Ectodermal cell (in vitro differentiated cells): ENCODE results near the gene MST1R.

Source experiments
- H3K27ac ChIP-seq: 2 replicates; pipeline ENCODE4 v1.7.0; 2013; ENCODE audit warnings: mild to moderate bottlenecking, low read depth, low read length; ENCODE audit not compliant: insufficient read depth, poor library complexity, severe bottlenecking
- H3K27me3 ChIP-seq: 2 replicates; pipeline ENCODE4 v1.7.0; 2013; ENCODE audit warnings: mild to moderate bottlenecking, low read length; ENCODE audit not compliant: insufficient read depth, control insufficient read depth, poor library complexity, severe bottlenecking
- H3K36me3 ChIP-seq: one replicate; pipeline ENCODE4 v1.7.0; 2013; ENCODE audit warnings: low read length; ENCODE audit not compliant: control insufficient read depth, insufficient read depth
- H3K4me1 ChIP-seq: one replicate; pipeline ENCODE4 v1.7.0; 2013; ENCODE audit warnings: low read length; ENCODE audit not compliant: control insufficient read depth, insufficient read depth
- H3K4me3 ChIP-seq: 2 replicates; pipeline ENCODE4 v1.7.0; 2013; ENCODE audit warnings: low read depth, low read length, control low read depth; ENCODE audit not compliant: insufficient read depth
- H3K9me3 ChIP-seq: 2 replicates; pipeline ENCODE4 v1.7.0; 2013; ENCODE audit warnings: mild to moderate bottlenecking, low read length, moderate library complexity; ENCODE audit not compliant: control insufficient read depth
- WGBS, 2 experiments: methylation state at CpG; one replicate each; pipeline ENCODE4 v1.1.7; 2013; ENCODE audit warnings: missing lambda C conversion rate in 2 of 2; 5-methylcytosine and 5-hydroxymethylcytosine counted together

The MST1R gene

DNA sequence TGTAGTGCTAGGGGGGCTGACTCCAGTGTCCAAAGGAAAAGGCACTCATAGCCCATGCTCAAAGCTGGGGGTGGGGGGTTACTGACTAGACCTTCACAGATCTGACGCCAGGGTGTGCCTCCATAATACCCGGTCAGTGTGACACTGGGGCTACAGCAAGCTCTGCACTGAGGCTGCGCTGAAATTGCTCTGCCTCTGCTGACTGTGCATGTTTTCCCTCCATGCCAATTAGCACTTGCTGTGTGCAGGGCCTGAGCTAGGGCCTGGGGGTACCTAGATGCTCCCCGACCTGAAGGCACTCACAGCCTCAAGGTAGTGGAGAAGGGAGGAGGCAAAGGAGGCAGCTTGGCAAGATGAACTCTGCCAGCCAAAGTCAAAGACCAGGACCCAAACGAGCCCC lies 39.2 kb downstream of the MST1R start:
- WGBS, 2 experiments, result 86 to 91% methylated on average over 5 of the region's 5 CpGs
- H3K4me1 ChIP-seq, result peaks cover 38% of the 10 kb centered on the region
- no peaks in the 10 kb centered on the region for H3K9me3 ChIP-seq
- H3K27ac ChIP-seq, result no peak overlapping the region
- no peaks in the 10 kb centered on the region for H3K36me3 ChIP-seq
- H3K4me3 ChIP-seq, result no peak overlapping the region
- H3K27me3 ChIP-seq, result peaks cover under 1% of the 10 kb centered on the region

DNA sequence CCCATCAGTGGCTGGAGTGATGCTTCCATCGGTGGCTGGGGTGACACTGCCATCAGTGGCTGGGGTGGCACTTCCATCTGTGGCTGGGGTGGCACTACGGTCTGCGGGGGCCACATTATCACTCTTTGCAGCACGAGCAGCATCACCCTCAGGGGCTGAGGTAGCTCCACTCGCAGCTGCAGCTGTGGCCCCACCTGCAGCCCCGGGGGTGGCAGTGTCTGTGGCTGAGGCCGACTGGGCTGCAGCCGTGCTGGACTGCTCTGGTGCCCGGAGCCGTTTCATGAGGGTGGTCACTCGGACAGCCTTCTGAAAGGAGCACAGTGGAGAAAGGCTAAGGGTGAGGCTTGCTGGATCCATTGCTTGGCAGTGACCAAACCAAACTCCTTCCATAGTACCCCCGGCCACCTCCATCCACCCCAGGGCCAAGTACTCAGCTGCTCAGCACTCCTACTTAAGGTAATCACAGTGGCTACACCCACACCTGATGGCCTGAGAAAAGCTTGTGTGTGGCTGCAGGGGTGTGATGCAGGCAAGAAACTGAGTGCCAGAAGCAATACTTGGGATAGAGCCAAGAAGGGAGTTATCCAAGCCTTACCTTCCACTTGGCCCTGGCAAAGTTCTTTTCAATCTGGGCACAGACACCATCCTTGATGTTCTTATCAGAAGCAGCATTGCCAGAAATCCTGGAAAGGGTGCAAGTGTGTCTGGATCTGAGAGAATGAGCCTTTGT lies 43.9 kb downstream of the MST1R start:
- 94 to 95% methylated on average over 12 of the region's 12 CpGs for WGBS, 2 experiments
- no peaks in the 10 kb centered on the region for H3K36me3 ChIP-seq
- H3K27me3 ChIP-seq, result no peaks in the 10 kb centered on the region
- H3K9me3 ChIP-seq, result no peaks in the 10 kb centered on the region
- H3K27ac ChIP-seq, result no peak overlapping the region
- peaks cover 12% of the 10 kb centered on the region for H3K4me1 ChIP-seq
- no peak overlapping the region for H3K4me3 ChIP-seq

DNA sequence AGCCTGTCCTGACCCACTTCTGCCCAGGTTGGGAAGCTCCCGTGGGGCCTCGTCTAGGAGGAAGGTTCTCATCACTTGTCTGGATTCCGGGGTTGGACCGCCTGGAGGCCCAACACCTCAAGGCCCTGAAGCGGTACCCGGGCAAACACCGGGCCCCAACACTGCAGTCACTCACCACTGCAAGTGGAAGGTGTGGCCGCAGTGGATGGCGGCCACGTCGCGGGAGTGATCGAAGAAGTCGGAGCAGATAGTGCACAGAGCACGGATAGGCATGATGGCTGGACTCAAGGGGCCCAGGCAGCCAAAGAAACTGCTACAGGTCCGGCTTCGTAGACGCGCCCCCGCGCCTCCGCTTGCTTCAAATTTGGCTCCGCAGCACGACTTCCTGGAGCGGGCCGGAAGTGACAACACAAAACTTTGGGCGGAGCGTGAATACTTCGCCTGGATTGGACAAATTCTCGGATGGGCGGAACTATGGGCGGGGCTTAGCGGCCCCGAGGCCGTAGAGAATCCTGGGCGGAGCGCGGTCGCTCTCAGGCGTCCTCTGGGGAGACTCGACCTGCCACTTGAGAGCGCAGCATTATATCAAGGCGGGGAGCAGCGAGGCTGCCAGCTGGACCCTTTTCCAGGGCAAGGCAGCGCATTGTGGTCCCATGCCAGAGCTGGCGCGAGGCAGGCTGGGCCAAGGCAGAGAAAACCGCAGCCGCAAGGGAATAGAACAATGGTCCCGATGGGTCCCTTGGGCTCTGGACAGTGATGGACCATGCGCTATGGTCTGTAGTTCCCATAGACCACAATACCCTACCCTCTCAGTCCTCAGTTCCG lies 47.3 kb downstream of the MST1R start, which contains the start of gene TRAIP:
Gene TRAIP, minus strand, starts transcription at position 384 of the 825 bp plus-strand sequence. Its CDS starts 111 bp downstream, at position 273.
- Histone ChIP-seq H3K4me1 (peaks cover 10% of the 10 kb centered on the region), H3K27me3 (no peaks in the 10 kb centered on the region), H3K27ac (no peak within 1 kb of the TSS), H3K9me3 (no peaks in the 10 kb centered on the region), H3K36me3 (no peaks in the 10 kb centered on the region), H3K4me3 (peak within 1 kb of the TSS; percentile 91)
- WGBS, 2 experiments, result 6 to 7% methylated on average over 52 of the region's 52 CpGs

DNA sequence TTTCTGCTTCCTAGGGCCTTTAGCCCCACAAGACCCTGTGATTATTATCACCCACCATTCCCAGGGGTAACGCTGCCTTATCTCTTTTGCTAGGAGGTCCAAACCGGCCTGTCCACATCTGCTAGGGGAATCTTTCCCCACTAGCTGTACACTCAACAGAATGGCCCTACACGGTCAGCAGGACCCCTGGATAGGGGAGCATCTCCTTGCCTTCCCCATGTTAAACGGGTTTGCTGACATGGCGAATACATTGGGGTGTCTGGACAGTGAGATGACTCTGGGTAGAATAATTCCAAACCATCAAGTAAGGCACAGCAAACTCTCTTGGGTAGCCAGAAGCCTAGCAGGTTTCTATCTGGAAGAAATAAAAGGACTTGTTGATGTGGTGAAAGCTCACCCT lies 48.0 kb downstream of the MST1R start:
- Histone ChIP-seq H3K4me3 (peak overlapping the region; percentile 91), H3K9me3 (no peaks in the 10 kb centered on the region), H3K36me3 (no peaks in the 10 kb centered on the region), H3K27ac (no peak overlapping the region), H3K27me3 (no peaks in the 10 kb centered on the region), H3K4me1 (peaks cover 10% of the 10 kb centered on the region)
- WGBS, 2 experiments, result 69 to 81% methylated on average over 5 of the region's 5 CpGs

DNA sequence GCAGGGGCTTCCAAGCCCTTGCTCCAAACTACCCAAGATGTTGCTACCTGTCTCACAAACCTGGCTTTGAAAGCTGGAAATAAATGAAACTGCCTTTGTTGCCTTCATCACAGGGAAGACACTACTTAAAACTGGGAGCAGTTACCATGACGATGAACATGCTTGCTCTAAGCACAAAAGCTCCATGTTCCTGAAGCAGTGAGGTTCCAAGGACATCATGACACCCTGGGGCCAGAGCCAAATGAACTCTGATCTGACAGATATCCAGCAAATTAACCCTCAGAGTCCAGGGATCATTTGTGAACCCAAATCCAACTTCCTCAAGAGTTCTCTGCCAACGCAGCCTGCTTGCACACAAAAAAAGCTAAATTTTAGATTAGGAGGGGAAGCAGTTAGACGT lies 58.0 kb downstream of the MST1R start:
- WGBS, 2 experiments, result 91 to 96% methylated on average over 3 of the region's 3 CpGs
- H3K27me3 ChIP-seq, result no peaks in the 10 kb centered on the region
- no peaks in the 10 kb centered on the region for H3K4me1 ChIP-seq
- no peak overlapping the region for H3K4me3 ChIP-seq
- H3K27ac ChIP-seq, result no peak overlapping the region
- H3K36me3 ChIP-seq, result peaks cover 21% of the 10 kb centered on the region
- H3K9me3 ChIP-seq, result no peaks in the 10 kb centered on the region

DNA sequence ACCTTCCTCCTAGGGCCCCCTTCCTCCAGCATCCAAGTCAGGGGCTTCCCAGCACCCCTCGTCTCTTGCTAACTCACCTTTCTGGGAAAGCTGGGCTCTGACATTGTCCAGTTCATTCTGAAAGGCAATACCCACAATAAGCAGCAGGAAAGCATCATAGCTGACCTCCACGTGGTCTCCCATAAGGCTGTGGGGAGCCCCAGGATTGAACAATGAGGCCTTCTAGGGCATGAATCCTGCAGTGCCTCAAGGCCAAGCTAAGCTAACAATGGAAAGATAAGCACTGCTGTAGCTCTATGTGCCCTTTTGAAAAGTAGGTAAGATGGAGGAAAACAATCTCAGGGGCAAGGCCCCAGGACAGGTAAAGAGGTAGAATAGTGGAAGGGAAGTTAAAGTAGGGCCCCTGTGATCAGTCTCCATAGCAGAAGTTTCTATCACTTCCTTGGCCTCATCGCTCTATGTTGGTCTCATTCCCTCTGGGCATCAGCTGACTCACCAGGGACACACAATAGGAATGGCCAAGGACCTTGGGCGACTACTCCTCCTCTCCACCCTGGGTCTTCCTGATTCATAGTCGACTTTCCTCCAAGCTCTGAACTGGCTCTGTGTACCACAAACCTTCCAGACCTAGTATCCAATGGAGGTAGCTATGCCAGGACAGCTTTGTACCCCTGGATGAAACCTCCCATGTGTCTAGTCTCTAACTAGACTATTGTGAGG lies 59.0 kb downstream of the MST1R start:
- Histone ChIP-seq H3K27ac (no peak overlapping the region), H3K9me3 (no peaks in the 10 kb centered on the region), H3K4me3 (no peak overlapping the region), H3K36me3 (peaks cover 21% of the 10 kb centered on the region), H3K27me3 (no peaks in the 10 kb centered on the region), H3K4me1 (no peaks in the 10 kb centered on the region)
- 81 to 84% methylated on average over 5 of the region's 5 CpGs for WGBS, 2 experiments

DNA sequence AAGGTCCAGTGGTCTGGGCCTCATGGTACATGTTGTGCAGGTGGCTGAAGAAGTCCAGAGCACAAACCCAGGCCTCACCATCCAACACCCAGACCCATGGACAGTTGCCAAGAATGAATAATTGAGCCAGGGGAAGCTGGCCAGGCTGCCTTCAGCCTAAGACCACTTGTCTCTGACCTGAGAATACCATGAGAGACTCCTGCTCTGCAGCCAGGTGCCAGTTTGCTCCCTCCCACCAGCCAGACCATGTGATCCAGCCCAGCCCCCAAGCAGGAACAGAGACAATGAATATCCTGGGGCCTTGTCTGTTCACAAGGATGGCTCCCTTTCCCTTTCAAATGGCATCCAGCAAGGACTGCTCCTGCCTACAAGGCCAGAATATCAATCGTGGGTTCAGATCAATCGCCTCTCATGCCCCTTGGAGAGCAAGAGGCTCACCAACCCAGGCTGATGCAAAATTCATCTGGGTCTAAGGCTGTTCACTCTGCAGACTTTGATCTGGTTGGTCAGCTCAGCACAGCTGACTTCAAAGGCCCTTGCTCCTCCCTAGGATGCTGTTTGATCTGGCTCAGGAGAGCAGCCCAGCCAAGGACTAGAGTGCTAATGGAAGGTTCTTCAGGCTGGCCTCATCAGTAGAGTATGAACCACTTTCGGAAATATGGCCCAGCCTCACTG lies 60.7 kb downstream of the MST1R start:
- peaks cover 21% of the 10 kb centered on the region for H3K36me3 ChIP-seq
- H3K4me3 ChIP-seq, result no peak overlapping the region
- 86 to 89% methylated on average over 3 of the region's 3 CpGs for WGBS, 2 experiments
- H3K4me1 ChIP-seq, result no peaks in the 10 kb centered on the region
- no peaks in the 10 kb centered on the region for H3K9me3 ChIP-seq
- no peak overlapping the region for H3K27ac ChIP-seq
- no peaks in the 10 kb centered on the region for H3K27me3 ChIP-seq

DNA sequence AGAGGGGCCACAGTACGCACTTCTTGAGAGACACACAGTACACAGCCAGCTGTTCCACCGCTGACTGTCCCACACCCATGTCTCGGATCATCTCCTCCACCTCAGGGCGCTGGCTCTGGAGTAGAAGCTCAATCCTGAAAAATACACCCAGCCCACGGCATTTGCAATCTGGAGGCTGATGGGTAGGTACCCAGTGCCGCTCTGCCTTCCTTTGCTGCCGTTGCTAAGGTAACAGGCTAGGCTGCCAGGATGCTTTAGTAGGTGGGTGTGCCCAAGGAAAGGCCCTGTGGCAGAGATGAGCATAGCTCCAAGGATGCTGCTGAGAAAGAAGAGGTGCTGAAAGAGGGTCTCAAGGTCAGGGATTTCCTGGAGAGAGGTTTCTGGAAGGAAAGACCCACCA lies 61.9 kb downstream of the MST1R start:
- 95 to 97% methylated on average over 7 of the region's 7 CpGs for WGBS, 2 experiments
- peaks cover 20% of the 10 kb centered on the region for H3K36me3 ChIP-seq

DNA sequence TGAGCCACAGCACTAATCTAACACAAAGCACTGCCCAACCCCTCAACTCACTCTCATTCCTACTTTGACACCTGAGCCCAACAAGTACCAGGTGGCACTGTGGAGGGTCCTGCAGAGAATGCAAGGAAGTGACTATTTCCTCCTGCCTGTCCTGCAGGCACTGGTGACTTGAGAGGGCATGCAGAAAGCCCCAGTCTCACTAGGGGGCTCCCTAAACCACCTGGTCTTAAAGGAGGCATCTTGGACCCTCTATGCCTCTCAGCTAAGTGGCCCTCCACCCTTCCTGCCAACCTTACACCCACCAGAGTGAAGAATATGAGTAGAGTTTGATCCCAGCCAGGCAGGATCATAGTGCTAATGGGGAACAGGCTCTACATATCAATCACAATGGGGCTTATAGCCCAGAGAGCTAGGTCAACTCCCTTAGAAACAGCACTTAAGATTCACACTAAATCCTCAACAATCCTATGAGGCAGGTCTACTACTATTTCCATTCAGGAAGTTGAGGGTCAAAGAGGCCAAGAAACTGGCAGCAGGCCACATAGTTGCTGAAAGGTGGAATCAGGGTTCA lies 62.5 kb downstream of the MST1R start:
- Histone ChIP-seq H3K4me1 (no peaks in the 10 kb centered on the region), H3K36me3 (peaks cover 22% of the 10 kb centered on the region), H3K9me3 (no peaks in the 10 kb centered on the region), H3K27me3 (no peaks in the 10 kb centered on the region), H3K27ac (no peak overlapping the region), H3K4me3 (no peak overlapping the region)

More for the DNA sequence above, 61.9 kb downstream of the MST1R start:
- Histone ChIP-seq H3K27ac (no peak overlapping the region), H3K9me3 (no peaks in the 10 kb centered on the region), H3K4me3 (no peak overlapping the region), H3K27me3 (no peaks in the 10 kb centered on the region), H3K4me1 (no peaks in the 10 kb centered on the region)
